ENCODE measurements around the gene MAS1.

DNA sequence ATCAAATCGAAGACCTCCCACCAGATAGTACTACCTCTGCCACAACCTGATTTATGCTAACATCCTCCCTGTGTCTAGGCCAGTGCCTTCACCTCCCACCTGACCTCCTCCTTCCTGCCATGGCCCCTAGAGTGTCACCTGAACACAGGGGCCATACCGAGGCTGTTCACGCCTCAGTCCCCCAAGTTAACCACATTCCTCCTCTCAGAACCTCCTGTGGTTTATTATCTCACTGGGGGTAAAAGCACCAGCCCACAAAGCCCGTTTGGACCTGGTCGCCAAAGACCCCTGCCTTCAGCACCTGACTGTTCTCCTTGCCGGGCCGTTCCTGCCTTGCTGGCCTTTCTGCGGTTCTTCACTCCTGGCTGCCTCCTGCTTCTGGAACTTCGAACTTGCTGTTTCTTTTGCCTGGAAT lies 13.7 kb downstream of the MAS1 start:
- no peak for TF ChIP-seq SIN3A (IDR thresholded peaks at IDR 0.05; ENCODE audit: borderline replicate concordance, insufficient read depth, low read depth, low read length)
- TF ChIP-seq, protein P1, sequence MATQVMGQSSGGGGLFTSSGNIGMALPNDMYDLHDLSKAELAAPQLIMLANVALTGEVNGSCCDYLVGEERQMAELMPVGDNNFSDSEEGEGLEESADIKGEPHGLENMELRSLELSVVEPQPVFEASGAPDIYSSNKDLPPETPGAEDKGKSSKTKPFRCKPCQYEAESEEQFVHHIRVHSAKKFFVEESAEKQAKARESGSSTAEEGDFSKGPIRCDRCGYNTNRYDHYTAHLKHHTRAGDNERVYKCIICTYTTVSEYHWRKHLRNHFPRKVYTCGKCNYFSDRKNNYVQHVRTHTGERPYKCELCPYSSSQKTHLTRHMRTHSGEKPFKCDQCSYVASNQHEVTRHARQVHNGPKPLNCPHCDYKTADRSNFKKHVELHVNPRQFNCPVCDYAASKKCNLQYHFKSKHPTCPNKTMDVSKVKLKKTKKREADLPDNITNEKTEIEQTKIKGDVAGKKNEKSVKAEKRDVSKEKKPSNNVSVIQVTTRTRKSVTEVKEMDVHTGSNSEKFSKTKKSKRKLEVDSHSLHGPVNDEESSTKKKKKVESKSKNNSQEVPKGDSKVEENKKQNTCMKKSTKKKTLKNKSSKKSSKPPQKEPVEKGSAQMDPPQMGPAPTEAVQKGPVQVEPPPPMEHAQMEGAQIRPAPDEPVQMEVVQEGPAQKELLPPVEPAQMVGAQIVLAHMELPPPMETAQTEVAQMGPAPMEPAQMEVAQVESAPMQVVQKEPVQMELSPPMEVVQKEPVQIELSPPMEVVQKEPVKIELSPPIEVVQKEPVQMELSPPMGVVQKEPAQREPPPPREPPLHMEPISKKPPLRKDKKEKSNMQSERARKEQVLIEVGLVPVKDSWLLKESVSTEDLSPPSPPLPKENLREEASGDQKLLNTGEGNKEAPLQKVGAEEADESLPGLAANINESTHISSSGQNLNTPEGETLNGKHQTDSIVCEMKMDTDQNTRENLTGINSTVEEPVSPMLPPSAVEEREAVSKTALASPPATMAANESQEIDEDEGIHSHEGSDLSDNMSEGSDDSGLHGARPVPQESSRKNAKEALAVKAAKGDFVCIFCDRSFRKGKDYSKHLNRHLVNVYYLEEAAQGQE (IDR thresholded peaks at IDR 0.05; ENCODE audit: insufficient read depth in 1 of 2, low read depth in 2 of 2, low read length in 1 of 2), result no peak
- TF ChIP-seq POLR2AphosphoS5 (IDR thresholded peaks at IDR 0.05; ENCODE audit: low read depth, low read length), result no peak
